ENCODE results near the gene PRRG3. TPM values are rescaled to one million over a fixed set of nuclear protein-coding genes. Genes with fewer than 3 reads are reported as not detected.

PRRG3 gene
- total RNA-seq, 3 donors from 2014 or later = 1.3 to 2.3 (median 1.8) TPM

- Histone ChIP-seq H3K27me3 (peaks cover 0 to 29% of the 10 kb centered on the region in 2 donors), H3K4me1 (no peaks in the 10 kb centered on the region), H3K27ac (no peak overlapping the region), H3K4me3 (no peak overlapping the region), H3K36me3 (no peaks in the 10 kb centered on the region), H3K9me3 (no peaks in the 10 kb centered on the region)
- TF ChIP-seq POLR2AphosphoS5 (IDR thresholded peaks at IDR 0.05) (no peak), POLR2A (IDR thresholded peaks at IDR 0.05) (no peak), CTCF (IDR thresholded peaks at IDR 0.05) (no peak)
- intact Hi-C loops (cut with DNase I; ENCODE audit: low total_unique reads) = no loop called here
- DNase-seq (ENCODE audit: low spot score in 2 of 2) = no peak
Measured at GRCh38 chrX:151714362-151714761, 19.1 kb downstream of the PRRG3 start.

- no peak for TF ChIP-seq CTCF (IDR thresholded peaks at IDR 0.05)
- no peak for TF ChIP-seq POLR2AphosphoS5 (IDR thresholded peaks at IDR 0.05)
- no peak for TF ChIP-seq POLR2A (IDR thresholded peaks at IDR 0.05)
- intact Hi-C loops (cut with DNase I; ENCODE audit: low total_unique reads) = no loop called here
- no peak within 1 kb of the TSS for H3K27ac ChIP-seq
- no peak for DNase-seq (ENCODE audit: low spot score in 2 of 2)
- no peaks in the 10 kb centered on the region for H3K36me3 ChIP-seq
- no peaks in the 10 kb centered on the region for H3K9me3 ChIP-seq
- no peak within 1 kb of the TSS for H3K4me3 ChIP-seq
- H3K27me3 ChIP-seq = peaks cover 0 to 38% of the 10 kb centered on the region in 2 donors
- H3K4me1 ChIP-seq = no peaks in the 10 kb centered on the region
Measured at GRCh38 chrX:151715752-151716151, 20.5 kb downstream of the PRRG3 start, which contains the start of gene FATE1. TSS of gene FATE1 (plus strand) at chrX:151716035. CDS start at chrX:151716120, 85 bp downstream.

GRCh38 chrX:151722241-151722846, 27.1 kb downstream of the PRRG3 start:
- intact Hi-C loops (cut with DNase I; ENCODE audit: low total_unique reads) = no loop called here
- Histone ChIP-seq H3K4me3 (no peak overlapping the region), H3K36me3 (no peaks in the 10 kb centered on the region), H3K27me3 (peaks cover 0 to 48% of the 10 kb centered on the region in 2 donors), H3K27ac (no peak overlapping the region), H3K9me3 (no peaks in the 10 kb centered on the region), H3K4me1 (no peaks in the 10 kb centered on the region)
- TF ChIP-seq CTCF (IDR thresholded peaks at IDR 0.05) (no peak), POLR2A (IDR thresholded peaks at IDR 0.05) (no peak), POLR2AphosphoS5 (IDR thresholded peaks at IDR 0.05) (no peak)
- DNase-seq (ENCODE audit: low spot score in 2 of 2) = no peak

- peaks cover 0 to 53% of the 10 kb centered on the region in 2 donors for H3K27me3 ChIP-seq
- H3K4me3 ChIP-seq = no peak overlapping the region
- intact Hi-C loops (cut with DNase I; ENCODE audit: low total_unique reads) = no loop called here
- TF ChIP-seq CTCF (IDR thresholded peaks at IDR 0.05) = no peak
- TF ChIP-seq POLR2A (IDR thresholded peaks at IDR 0.05) = no peak
- no peak for TF ChIP-seq POLR2AphosphoS5 (IDR thresholded peaks at IDR 0.05)
- no peaks in the 10 kb centered on the region for H3K9me3 ChIP-seq
- no peak for DNase-seq (ENCODE audit: low spot score in 2 of 2)
- no peaks in the 10 kb centered on the region for H3K36me3 ChIP-seq
- H3K27ac ChIP-seq = no peak overlapping the region
- no peaks in the 10 kb centered on the region for H3K4me1 ChIP-seq
Measured at GRCh38 chrX:151723156-151723760, 28.0 kb downstream of the PRRG3 start.

GRCh38 chrX:151724563-151725337, 29.5 kb downstream of the PRRG3 start:
- intact Hi-C loops (cut with DNase I; ENCODE audit: low total_unique reads) = no loop called here
- DNase-seq (ENCODE audit: low spot score in 2 of 2) = peak in 1 of 2 donors; percentile 54
- Histone ChIP-seq H3K4me3 (no peak overlapping the region), H3K36me3 (no peaks in the 10 kb centered on the region), H3K4me1 (no peaks in the 10 kb centered on the region), H3K27ac (no peak overlapping the region), H3K27me3 (peaks cover 0 to 60% of the 10 kb centered on the region in 2 donors), H3K9me3 (no peaks in the 10 kb centered on the region)
- TF ChIP-seq POLR2A (IDR thresholded peaks at IDR 0.05) = no peak
- TF ChIP-seq CTCF (IDR thresholded peaks at IDR 0.05) = no peak
- TF ChIP-seq POLR2AphosphoS5 (IDR thresholded peaks at IDR 0.05) = no peak

Measured in breast epithelium (tissue), 4 donors.